GM18867 (cell line): Measurements from ENCODE around the gene CACNA1G.

ENCODE experiments used
- ATAC-seq: cut with Tn5 transposase; IDR thresholded peaks from one replicate; pipeline ENCODE4 v1.9.1; 2021; ENCODE audit warnings: mild to moderate bottlenecking, moderate library complexity; ENCODE audit not compliant: unreplicated experiment

Gene CACNA1G

GRCh38 chr17:50629902-50630301 is 69.4 kb downstream of the CACNA1G start:
- ATAC-seq = no peak

GRCh38 chr17:50630524-50631194 is 70.1 kb downstream of the CACNA1G start:
- no peak for ATAC-seq

- no peak for ATAC-seq
Observed at GRCh38 chr17:50631195-50631907, 70.8 kb downstream of the CACNA1G start.

DNA sequence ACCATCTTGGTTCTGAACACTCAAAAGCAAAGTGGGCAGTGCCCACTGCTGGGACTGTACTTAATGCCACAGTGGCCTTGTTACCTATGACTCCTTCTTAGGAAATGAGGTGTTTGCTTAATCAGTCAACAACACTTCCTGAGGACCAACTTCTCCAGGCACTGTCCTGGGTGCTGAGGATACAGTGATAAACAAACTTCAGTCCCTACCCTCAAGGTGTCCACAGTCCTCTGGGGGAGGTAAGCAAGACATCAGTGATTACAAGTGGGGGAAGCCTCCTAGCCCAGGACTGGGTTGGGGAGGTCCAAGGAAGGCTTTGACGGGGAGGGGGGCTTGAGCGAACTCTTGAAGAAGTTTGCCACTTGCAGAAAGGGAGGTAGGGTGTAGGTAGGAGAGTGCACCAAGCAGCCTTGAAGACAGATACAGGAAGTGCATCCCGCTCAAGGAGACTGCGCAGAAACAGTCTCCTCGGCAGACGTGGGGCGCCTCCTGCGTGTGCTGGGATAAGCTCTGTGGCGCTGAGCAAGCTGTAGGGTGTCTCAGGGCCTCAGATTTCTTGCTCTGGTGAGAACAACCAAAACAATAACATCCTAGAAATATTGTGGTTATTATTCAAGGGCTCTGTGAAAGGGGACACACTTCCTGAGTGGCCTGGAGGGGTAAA is 71.5 kb downstream of the CACNA1G start:
- ATAC-seq = no peak

DNA sequence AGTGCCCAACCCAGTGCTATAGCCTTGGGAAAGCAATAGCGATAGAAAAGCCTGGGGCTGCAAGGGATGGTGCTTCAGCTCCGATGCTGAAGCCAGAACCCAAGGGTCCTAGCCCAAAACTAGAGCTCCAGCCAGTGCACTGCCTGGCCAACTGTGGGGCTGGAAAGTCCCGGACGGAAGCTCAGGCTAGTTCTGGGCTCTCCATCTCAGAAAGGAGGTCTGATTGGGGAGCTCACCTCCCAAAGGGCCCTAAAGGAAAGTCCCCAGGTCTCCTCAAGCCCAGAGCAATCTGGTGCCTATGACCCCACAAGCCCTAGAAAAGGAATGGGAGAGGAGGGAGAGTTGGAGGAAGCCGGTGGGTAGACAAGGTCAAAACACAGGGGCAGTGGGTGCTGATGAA is 72.1 kb downstream of the CACNA1G start:
- no peak for ATAC-seq

- no peak for ATAC-seq
Observed at GRCh38 chr17:50633683-50634082, 73.2 kb downstream of the CACNA1G start.

DNA sequence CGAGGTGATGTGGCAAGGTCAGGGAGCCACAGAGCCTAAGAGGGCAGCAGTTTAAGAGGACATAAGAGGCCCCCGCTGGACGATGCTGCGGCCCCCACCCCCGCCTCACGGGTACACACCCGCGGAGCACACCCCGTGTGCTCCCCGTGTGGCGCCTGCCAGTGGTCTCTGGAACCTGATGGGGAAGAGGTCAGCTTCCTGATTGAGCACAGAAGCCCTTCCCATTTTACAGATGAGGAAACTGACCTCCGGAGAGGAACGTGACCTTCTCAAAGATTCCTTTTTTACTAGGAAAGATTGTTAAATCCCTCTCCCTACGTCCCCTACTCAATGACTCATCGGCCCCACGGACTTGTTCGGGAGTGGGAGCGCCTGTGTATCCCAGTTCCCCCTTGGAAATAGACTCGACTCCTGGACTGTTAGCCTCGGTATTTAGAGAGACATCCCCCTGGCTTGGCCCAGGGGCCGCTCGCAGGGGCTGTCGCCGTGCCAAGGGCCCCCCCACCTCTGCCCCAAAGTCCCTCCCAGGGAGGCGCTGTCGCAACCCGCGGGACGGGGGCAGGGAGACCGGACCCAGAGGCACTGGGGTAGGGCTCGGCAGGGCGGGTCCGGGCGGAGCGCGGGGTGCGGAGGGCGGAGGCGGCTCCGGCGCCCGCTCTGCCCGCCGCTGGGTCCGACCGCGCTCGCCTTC is 73.9 kb downstream of the CACNA1G start, which contains the start of gene ABCC3:
ABCC3 (plus strand) TSS at position 658 of the 691 bp plus-strand sequence. CDS start 56 bp downstream, outside the sequence.
- no peak for ATAC-seq

- no peak for ATAC-seq
Observed at GRCh38 chr17:50634915-50635731, 74.6 kb downstream of the CACNA1G start.

DNA sequence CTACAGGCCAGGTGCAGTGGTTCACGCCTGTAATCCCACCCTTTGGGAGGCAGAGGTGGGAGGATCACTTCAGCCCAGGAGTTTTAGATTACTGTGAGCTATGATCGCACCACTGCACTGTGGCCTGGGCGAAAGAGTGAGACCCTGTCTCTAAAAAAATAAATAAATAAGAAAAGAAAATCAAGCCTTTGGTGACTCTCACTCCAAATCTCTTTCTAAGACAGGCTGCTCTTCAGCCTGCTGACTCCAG is 75.1 kb downstream of the CACNA1G start:
- ATAC-seq = no peak

GRCh38 chr17:50635982-50636803 is 75.7 kb downstream of the CACNA1G start:
- no peak for ATAC-seq

- no peak for ATAC-seq
Observed at GRCh38 chr17:50636804-50637195, 76.3 kb downstream of the CACNA1G start.

DNA sequence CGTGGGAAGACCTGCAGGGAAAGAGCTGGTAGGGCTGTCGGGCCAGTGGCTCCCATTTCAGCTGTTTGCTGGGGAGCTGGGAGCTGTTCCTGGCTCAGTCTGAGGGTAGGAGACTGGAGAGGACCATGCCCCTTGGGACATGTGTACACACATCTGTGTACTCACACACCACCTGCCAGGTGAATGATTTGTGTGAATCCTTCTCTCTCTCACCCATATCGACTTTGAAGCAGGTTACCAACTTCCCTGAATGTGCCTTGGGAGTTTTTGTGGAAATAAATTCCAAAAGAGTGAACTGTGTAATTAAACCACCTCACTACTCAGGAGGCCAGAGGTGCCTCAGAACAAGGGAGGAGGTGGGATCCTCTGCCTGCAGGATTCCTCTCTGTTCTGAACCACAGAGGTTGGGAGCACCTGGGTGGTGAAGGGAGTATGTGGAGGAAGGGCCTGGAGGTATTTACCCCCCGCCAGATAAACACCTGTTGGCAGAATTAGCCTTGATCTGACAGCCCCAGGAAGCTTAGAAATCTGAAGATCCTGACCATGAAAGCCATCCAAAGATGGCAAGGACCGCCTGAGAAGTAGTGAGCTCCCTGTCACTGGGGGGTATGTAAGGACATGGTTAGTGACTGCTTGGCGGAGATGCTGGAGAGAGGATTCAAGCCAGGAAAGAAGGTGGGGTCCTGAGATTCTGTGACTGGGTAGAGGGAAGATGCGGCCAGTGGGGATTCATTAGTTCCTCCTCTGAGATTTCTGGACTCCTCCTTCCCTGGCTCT is 77.5 kb downstream of the CACNA1G start:
- no peak for ATAC-seq

DNA sequence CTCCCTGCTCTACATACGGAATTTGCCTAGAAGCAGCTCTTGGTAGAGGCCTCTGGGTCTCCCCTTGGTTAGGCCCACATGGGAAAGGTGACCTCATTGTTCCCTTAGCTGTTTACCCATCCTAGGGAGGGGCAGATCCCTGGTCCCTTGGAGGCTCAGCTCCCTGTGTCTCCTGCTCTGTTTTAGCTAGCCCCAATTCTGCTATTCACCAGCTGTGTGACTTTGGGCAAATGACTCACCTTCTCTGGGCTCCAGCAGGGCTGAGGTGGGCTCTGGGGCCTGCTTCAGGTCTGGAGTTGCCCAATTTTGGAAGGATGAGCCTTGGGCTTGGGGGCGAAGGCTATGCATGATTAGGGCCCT is 78.1 kb downstream of the CACNA1G start:
- ATAC-seq = no peak

- no peak for ATAC-seq
Observed at GRCh38 chr17:50638966-50639713, 78.6 kb downstream of the CACNA1G start.

DNA sequence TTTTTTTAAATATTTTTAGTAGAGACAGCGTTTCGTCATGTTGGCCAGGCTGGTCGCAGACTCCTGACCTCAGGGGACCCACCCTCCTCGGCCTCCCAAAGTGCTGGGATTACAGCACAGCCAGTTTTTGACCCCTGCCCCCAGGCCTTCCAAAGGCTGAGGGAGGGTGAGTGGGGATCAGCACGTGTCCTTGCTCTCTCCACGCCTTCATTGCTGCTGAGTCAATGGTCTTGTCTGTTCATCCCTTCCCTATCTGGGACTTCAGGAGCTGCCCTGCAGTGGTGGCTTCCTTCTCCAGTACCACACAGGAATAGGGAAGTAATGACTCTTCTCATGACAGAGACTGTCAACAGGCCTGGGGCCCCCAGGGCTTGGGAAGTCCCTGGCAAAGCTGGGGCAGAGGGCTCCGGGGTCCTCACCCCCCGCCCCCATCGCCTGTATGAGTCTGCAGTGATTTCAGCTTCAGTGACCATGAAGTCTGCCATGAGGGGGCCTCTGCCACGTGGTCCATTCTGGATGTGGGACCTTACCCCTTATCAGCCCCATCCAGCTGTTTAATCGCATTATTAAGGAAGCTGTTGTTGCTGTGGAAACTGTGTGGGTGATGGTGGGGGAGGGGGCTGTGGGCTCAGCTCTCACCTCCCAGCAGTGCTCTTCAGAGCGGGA is 80.3 kb downstream of the CACNA1G start:
- no peak for ATAC-seq

GRCh38 chr17:50641357-50641756 is 80.8 kb downstream of the CACNA1G start:
- no peak for ATAC-seq

- no peak for ATAC-seq
Observed at GRCh38 chr17:50642071-50642721, 81.7 kb downstream of the CACNA1G start.
